ENCODE data around the gene TPTE. TPM values are rescaled to one million over a fixed set of nuclear protein-coding genes. Genes with fewer than 3 reads are reported as not detected.
"Not testable (repeated sequence)": the region's sequence is repeated elsewhere in the genome, so short reads cannot be mapped to it uniquely, and the experiment has no call there.

The TPTE gene
- total and polyA plus RNA-seq, 2 donors (not counting 3 experiments of a cell fraction or from before 2014, with no cell fraction given): not detected

GRCh38 chr21:10650297-10650696 lies 128.9 kb downstream of the TPTE start:
- H2AFZ ChIP-seq (ENCODE audit: low read depth, low read length); BruUV-seq (replicated peaks); H3K9me1 ChIP-seq (replicated peaks; ENCODE audit: control insufficient read depth, extremely low read depth, insufficient read depth, low read length); FAIRE-seq; H4K20me1 ChIP-seq (replicated peaks; ENCODE audit: control insufficient read depth, extremely low read depth, insufficient read depth, low read length); intact Hi-C loops (cut with micrococcal nuclease); DNase-seq (ENCODE audit: low read depth, low spot score); H3K4me1 ChIP-seq (ENCODE audit: control insufficient read depth, extremely low read depth, insufficient read depth, low read length); H3K4me3 ChIP-seq (replicated peaks in 1 of 3; ENCODE audit: insufficient read depth in 1 of 3, low read depth in 1 of 3, low read length in 3 of 3); POLR2A ChIA-PET; CTCF ChIA-PET; H3K27me3 ChIP-seq (ENCODE audit: control insufficient read depth in 2 of 2, insufficient read depth in 2 of 2, low read length in 2 of 2); H3K79me2 ChIP-seq (ENCODE audit: control insufficient read depth, insufficient read depth, low read length); H3K27ac ChIP-seq (ENCODE audit: insufficient read depth, low read depth, low read length); dilution Hi-C loops (cut with MboI; ENCODE audit: extremely low pct_ligation_motif_present, low sequenced_read_pairs); H3K36me3 ChIP-seq (ENCODE audit: control insufficient read depth in 2 of 2, extremely low read depth in 1 of 2, insufficient read depth in 2 of 2, low read length in 2 of 2); H3K4me2 ChIP-seq (ENCODE audit: insufficient read depth, low read length); H3K9ac ChIP-seq (replicated peaks; ENCODE audit: extremely low read depth, insufficient read depth, low read length); H3K9me3 ChIP-seq (replicated peaks; ENCODE audit: control insufficient read depth, insufficient read depth, low read length): not testable (repeated sequence)

Small RNAs within 50 kb of the gene (small RNA-seq; reads per million reads assigned to genes)
- not detected for gene CYCSP41 (ENCODE audit: insufficient read depth, insufficient read length, low read depth, low replicate concordance)

Measured in endothelial cell of umbilical vein (primary cell).